NCI-H524 (cell line): ENCODE results near the gene GOLIM4.
"Not testable (repeated sequence)": the region's sequence is repeated elsewhere in the genome, so short reads cannot be mapped to it uniquely, and the experiment has no call there.

ENCODE experiments used
- DNase-seq, 2 experiments: peaks; one replicate each; lab custom pipeline; 2025; lab: John Stamatoyannopoulos, UW

GOLIM4 gene

GRCh38 chr3:168095611-168096209 lies at the start of gene GOLIM4:
GOLIM4 (minus strand) TSS chr3:168095924; CDS start chr3:168095285, 639 bp downstream.
- DNase-seq, result peak; percentile 97 to 99

GRCh38 chr3:168141405-168141998 lies 45.8 kb upstream of the GOLIM4 start:
- no peak for DNase-seq

GRCh38 chr3:168139947-168140346 lies 44.2 kb upstream of the GOLIM4 start:
- no peak for DNase-seq

GRCh38 chr3:168138421-168138820 lies 42.7 kb upstream of the GOLIM4 start:
- DNase-seq, result no peak

GRCh38 chr3:168134931-168135330 lies 39.2 kb upstream of the GOLIM4 start:
- no peak for DNase-seq

GRCh38 chr3:168130250-168130649 lies 34.5 kb upstream of the GOLIM4 start:
- not testable (repeated sequence) for DNase-seq

- not testable (repeated sequence) for DNase-seq
Observed at GRCh38 chr3:168128463-168128862, 32.7 kb upstream of the GOLIM4 start.

GRCh38 chr3:168127466-168127865 lies 31.7 kb upstream of the GOLIM4 start:
- no peak for DNase-seq

- DNase-seq, result no peak
Observed at GRCh38 chr3:168124791-168125190, 29.1 kb upstream of the GOLIM4 start.

- DNase-seq, result no peak
Observed at GRCh38 chr3:168124291-168124690, 28.6 kb upstream of the GOLIM4 start.

GRCh38 chr3:168123201-168124176 lies 27.8 kb upstream of the GOLIM4 start:
- no peak for DNase-seq

- no peak for DNase-seq
Observed at GRCh38 chr3:168121184-168122017, 25.7 kb upstream of the GOLIM4 start.

- no peak for DNase-seq
Observed at GRCh38 chr3:168117853-168118313, 22.2 kb upstream of the GOLIM4 start.

GRCh38 chr3:168117059-168117458 lies 21.3 kb upstream of the GOLIM4 start:
- no peak for DNase-seq

GRCh38 chr3:168116279-168116678 lies 20.6 kb upstream of the GOLIM4 start:
- DNase-seq, result no peak

GRCh38 chr3:168113848-168114247 lies 18.1 kb upstream of the GOLIM4 start:
- no peak for DNase-seq

- no peak for DNase-seq
Observed at GRCh38 chr3:168112894-168113293, 17.2 kb upstream of the GOLIM4 start.

- no peak for DNase-seq
Observed at GRCh38 chr3:168104361-168104760, 8.6 kb upstream of the GOLIM4 start.

GRCh38 chr3:168102735-168103410 lies 7.1 kb upstream of the GOLIM4 start:
- no peak for DNase-seq

GRCh38 chr3:168100777-168101492 lies 5.2 kb upstream of the GOLIM4 start:
- no peak for DNase-seq
